K562 (cell line): ENCODE measurements around the gene DHCR24. TPM values are rescaled to one million over a fixed set of nuclear protein-coding genes. Genes with fewer than 3 reads are reported as not detected.

Experiments
- polyA plus RNA-seq, 8 experiments: library from polyadenylated mRNA; depleted of rRNA in 4 of 8; stranded (reverse) in 5 of 8; unstranded in 3 of 8; fragments of >200 nt; fragmentation: Nextera tagmentation in 2 of 8; fragmentation: Illumina TruSeq in 1 of 8; extraction: Ambion mirVana in 2 of 8; extraction: Trizol in 1 of 8; gene quantifications; 2 replicates each; pipeline versions ENCODE4 v1.2.1 to v1.2.3, GENCODE V29; 2011 to 2014; ENCODE audit warnings: inconsistent platforms in 1 of 8, missing spikeins in 1 of 8
- total RNA-seq, 7 experiments: library from RNA; depleted of rRNA in 6 of 7; stranded (reverse); fragments of >200 nt in 6 of 7; fragmentation: Illumina TruSeq in 2 of 7; extraction: Trizol in 2 of 7; gene quantifications; 2 replicates each; pipeline versions ENCODE4 v1.2.1 to v1.2.3, GENCODE V29; 2011 to 2021; ENCODE audit warnings: low replicate concordance in 1 of 7

DHCR24 gene
- total and polyA plus RNA-seq, 9 of the 15 experiments (the other 6 are each of a cell fraction or from before 2014, with no cell fraction given): 23.4 to 161 (median 79.9) TPM

Other genes with a start within 250 kb of the DHCR24 start
- gene MROH7, start 245.4 kb downstream of the DHCR24 start, total RNA-seq (2014; rRNA removed): not detected in 2 replicates
- gene MROH7, start 245.4 kb downstream of the DHCR24 start, total RNA-seq (2014; rRNA removed; fragmentation: Illumina TruSeq; extraction: Trizol): not detected in 2 replicates
- gene MROH7, start 245.4 kb downstream of the DHCR24 start, total RNA-seq (2015; rRNA removed; fragmentation: Illumina TruSeq; extraction: Trizol): not detected in 2 replicates
- gene MROH7, start 245.4 kb downstream of the DHCR24 start, total RNA-seq (2021): not detected in 2 replicates
- 0.03 TPM in 1 of 2 replicates, not detected in the other for gene MROH7, start 245.4 kb downstream of the DHCR24 start, polyA plus RNA-seq (2011; rRNA removed)
- not detected in 2 replicates for gene MROH7, start 245.4 kb downstream of the DHCR24 start, polyA plus RNA-seq (2014; fragmentation: Illumina TruSeq; extraction: Trizol)
- not detected for gene MROH7, start 245.4 kb downstream of the DHCR24 start, polyA plus RNA-seq (2014; fragmentation: Nextera tagmentation; extraction: Ambion mirVana)
- not detected in 2 replicates for gene MROH7, start 245.4 kb downstream of the DHCR24 start, polyA plus RNA-seq (2014; rRNA removed)
- 36.3 and 41.1 TPM in 2 replicates for gene TTC4, start 171.3 kb downstream of the DHCR24 start, total RNA-seq (2014; rRNA removed)
- gene TTC4, start 171.3 kb downstream of the DHCR24 start, total RNA-seq (2014; rRNA removed; fragmentation: Illumina TruSeq; extraction: Trizol): 66.7 and 68.3 TPM in 2 replicates
- 66.3 and 76.3 TPM in 2 replicates for gene TTC4, start 171.3 kb downstream of the DHCR24 start, total RNA-seq (2015; rRNA removed; fragmentation: Illumina TruSeq; extraction: Trizol)
- 42.6 and 42.8 TPM in 2 replicates for gene TTC4, start 171.3 kb downstream of the DHCR24 start, total RNA-seq (2021)
- 47.8 and 54.1 TPM in 2 replicates for gene TTC4, start 171.3 kb downstream of the DHCR24 start, polyA plus RNA-seq (2011; rRNA removed)
- 52.4 and 69.9 TPM in 2 replicates for gene TTC4, start 171.3 kb downstream of the DHCR24 start, polyA plus RNA-seq (2014; fragmentation: Illumina TruSeq; extraction: Trizol)
- gene TTC4, start 171.3 kb downstream of the DHCR24 start, polyA plus RNA-seq (2014; fragmentation: Nextera tagmentation; extraction: Ambion mirVana): 100 to 1,000 TPM in 1 of 2 experiments, 10 to 100 TPM in 1; 46.1 to 111 TPM
- 41.5 and 45.3 TPM in 2 replicates for gene TTC4, start 171.3 kb downstream of the DHCR24 start, polyA plus RNA-seq (2014; rRNA removed)
- gene PARS2, start 122.7 kb downstream of the DHCR24 start, total RNA-seq (2014; rRNA removed): 8.5 and 11.8 TPM in 2 replicates
- 7.0 and 7.6 TPM in 2 replicates for gene PARS2, start 122.7 kb downstream of the DHCR24 start, total RNA-seq (2014; rRNA removed; fragmentation: Illumina TruSeq; extraction: Trizol)
- 7.9 and 8.1 TPM in 2 replicates for gene PARS2, start 122.7 kb downstream of the DHCR24 start, total RNA-seq (2015; rRNA removed; fragmentation: Illumina TruSeq; extraction: Trizol)
- 10.6 and 11.6 TPM in 2 replicates for gene PARS2, start 122.7 kb downstream of the DHCR24 start, total RNA-seq (2021)
- 6.7 and 11.4 TPM in 2 replicates for gene PARS2, start 122.7 kb downstream of the DHCR24 start, polyA plus RNA-seq (2011; rRNA removed)
- gene PARS2, start 122.7 kb downstream of the DHCR24 start, polyA plus RNA-seq (2014; fragmentation: Illumina TruSeq; extraction: Trizol): 12.4 and 12.8 TPM in 2 replicates
- gene PARS2, start 122.7 kb downstream of the DHCR24 start, polyA plus RNA-seq (2014; fragmentation: Nextera tagmentation; extraction: Ambion mirVana): 10 to 100 TPM in 1 of 2 experiments, 1 to 10 TPM in 1; 6.3 to 11.4 TPM
- 7.3 and 7.6 TPM in 2 replicates for gene PARS2, start 122.7 kb downstream of the DHCR24 start, polyA plus RNA-seq (2014; rRNA removed)
- not detected in 2 replicates for gene TTC22, start 85.9 kb downstream of the DHCR24 start, total RNA-seq (2014; rRNA removed)
- not detected in 2 replicates for gene TTC22, start 85.9 kb downstream of the DHCR24 start, total RNA-seq (2014; rRNA removed; fragmentation: Illumina TruSeq; extraction: Trizol)
- gene TTC22, start 85.9 kb downstream of the DHCR24 start, total RNA-seq (2015; rRNA removed; fragmentation: Illumina TruSeq; extraction: Trizol): not detected in 2 replicates
- gene TTC22, start 85.9 kb downstream of the DHCR24 start, total RNA-seq (2021): not detected in 2 replicates
- 0.03 TPM in 1 of 2 replicates, not detected in the other for gene TTC22, start 85.9 kb downstream of the DHCR24 start, polyA plus RNA-seq (2011; rRNA removed)
- not detected in 2 replicates for gene TTC22, start 85.9 kb downstream of the DHCR24 start, polyA plus RNA-seq (2014; fragmentation: Illumina TruSeq; extraction: Trizol)
- gene TTC22, start 85.9 kb downstream of the DHCR24 start, polyA plus RNA-seq (2014; fragmentation: Nextera tagmentation; extraction: Ambion mirVana): under 1 TPM in 1 of 2 experiments, not detected in 1; 0.07 TPM
- gene TTC22, start 85.9 kb downstream of the DHCR24 start, polyA plus RNA-seq (2014; rRNA removed): 0.23 TPM in 1 of 2 replicates, not detected in the other
- not detected in 2 replicates for gene TMEM61, start 93.4 kb upstream of the DHCR24 start, total RNA-seq (2014; rRNA removed)
- gene TMEM61, start 93.4 kb upstream of the DHCR24 start, total RNA-seq (2014; rRNA removed; fragmentation: Illumina TruSeq; extraction: Trizol): not detected in 2 replicates
- not detected in 2 replicates for gene TMEM61, start 93.4 kb upstream of the DHCR24 start, total RNA-seq (2015; rRNA removed; fragmentation: Illumina TruSeq; extraction: Trizol)
- not detected in 2 replicates for gene TMEM61, start 93.4 kb upstream of the DHCR24 start, total RNA-seq (2021)
- not detected in 2 replicates for gene TMEM61, start 93.4 kb upstream of the DHCR24 start, polyA plus RNA-seq (2011; rRNA removed)
- not detected in 2 replicates for gene TMEM61, start 93.4 kb upstream of the DHCR24 start, polyA plus RNA-seq (2014; fragmentation: Illumina TruSeq; extraction: Trizol)
- not detected for gene TMEM61, start 93.4 kb upstream of the DHCR24 start, polyA plus RNA-seq (2014; fragmentation: Nextera tagmentation; extraction: Ambion mirVana)
- gene TMEM61, start 93.4 kb upstream of the DHCR24 start, polyA plus RNA-seq (2014; rRNA removed): not detected in 2 replicates
- not detected in 2 replicates for gene BSND, start 111.7 kb upstream of the DHCR24 start, total RNA-seq (2014; rRNA removed)
- gene BSND, start 111.7 kb upstream of the DHCR24 start, total RNA-seq (2014; rRNA removed; fragmentation: Illumina TruSeq; extraction: Trizol): not detected in 2 replicates
- gene BSND, start 111.7 kb upstream of the DHCR24 start, total RNA-seq (2015; rRNA removed; fragmentation: Illumina TruSeq; extraction: Trizol): not detected in 2 replicates
- gene BSND, start 111.7 kb upstream of the DHCR24 start, total RNA-seq (2021): not detected in 2 replicates
- gene BSND, start 111.7 kb upstream of the DHCR24 start, polyA plus RNA-seq (2011; rRNA removed): not detected in 2 replicates
- not detected in 2 replicates for gene BSND, start 111.7 kb upstream of the DHCR24 start, polyA plus RNA-seq (2014; fragmentation: Illumina TruSeq; extraction: Trizol)
- not detected for gene BSND, start 111.7 kb upstream of the DHCR24 start, polyA plus RNA-seq (2014; fragmentation: Nextera tagmentation; extraction: Ambion mirVana)
- gene BSND, start 111.7 kb upstream of the DHCR24 start, polyA plus RNA-seq (2014; rRNA removed): not detected in 2 replicates
- gene PCSK9, start 152.4 kb upstream of the DHCR24 start, total RNA-seq (2014; rRNA removed): 46.0 and 70.3 TPM in 2 replicates
- gene PCSK9, start 152.4 kb upstream of the DHCR24 start, total RNA-seq (2014; rRNA removed; fragmentation: Illumina TruSeq; extraction: Trizol): 6.6 and 10.2 TPM in 2 replicates
- 24.7 and 26.1 TPM in 2 replicates for gene PCSK9, start 152.4 kb upstream of the DHCR24 start, total RNA-seq (2015; rRNA removed; fragmentation: Illumina TruSeq; extraction: Trizol)
- gene PCSK9, start 152.4 kb upstream of the DHCR24 start, total RNA-seq (2021): 58.6 and 66.9 TPM in 2 replicates
- 11.2 and 55.2 TPM in 2 replicates for gene PCSK9, start 152.4 kb upstream of the DHCR24 start, polyA plus RNA-seq (2011; rRNA removed)
- 25.7 and 32.4 TPM in 2 replicates for gene PCSK9, start 152.4 kb upstream of the DHCR24 start, polyA plus RNA-seq (2014; fragmentation: Illumina TruSeq; extraction: Trizol)
- gene PCSK9, start 152.4 kb upstream of the DHCR24 start, polyA plus RNA-seq (2014; fragmentation: Nextera tagmentation; extraction: Ambion mirVana): 1 to 10 TPM; 3.2 to 4.3 TPM
- gene PCSK9, start 152.4 kb upstream of the DHCR24 start, polyA plus RNA-seq (2014; rRNA removed): 37.9 and 43.9 TPM in 2 replicates